B cell (primary cell): Measurements from ENCODE around the gene PDGFRA. TPM values are rescaled to one million over a fixed set of nuclear protein-coding genes. Genes with fewer than 3 reads are reported as not detected.

Source experiments
- ATAC-seq: fragments of 200-7000 bp; cut with Tn5 transposase; one replicate; pipeline ENCODE4 v1.10.0; 2021; ENCODE audit warnings: low read depth, mild to moderate bottlenecking, moderate number of reproducible peaks, moderate library complexity
- CTCF ChIA-PET: fragments of 350-600 bp; sonication (Branson Sonifier 250); formaldehyde crosslinking; loops from one replicate; lab custom pipeline; 2021; ENCODE audit warnings: antibody characterized with exemption, inconsistent platforms; lab: Charles Lee
- POLR2A ChIA-PET: fragments of 350-600 bp; sonication (Branson Sonifier 250); formaldehyde crosslinking; loops from one replicate; lab custom pipeline; 2021; ENCODE audit warnings: antibody characterized with exemption; lab: Charles Lee
- DNase-seq: peaks from one replicate; pipeline ENCODE4 v3.0.0; 2013
- H2AFZ ChIP-seq: 2 replicates; pipeline ENCODE4 v1.6.1; 2012; ENCODE audit warnings: mild to moderate bottlenecking, low read depth, low read length; ENCODE audit not compliant: insufficient read depth, poor library complexity, severe bottlenecking
- H3K27ac ChIP-seq, 2 donors: 1 replicate in 1 of 2; 2 replicates in 1 of 2; pipeline ENCODE4 v1.5.1; 2012 to 2013; ENCODE audit warnings: low read length in 2 of 2, mild to moderate bottlenecking in 2 of 2, moderate library complexity in 1 of 2
- H3K27me3 ChIP-seq, 4 experiments: fragments of 200-600 bp in 1 of 4; sonication (generic) in 1 of 4; replicated peaks in 1 of 4; 1 replicate in 2 of 4; 2 replicates in 2 of 4; pipeline versions ENCODE4 v1.6.1 to v1.7.0; 2013 to 2016; ENCODE audit warnings: low read length in 3 of 4, mild to moderate bottlenecking in 2 of 4, mixed read lengths in 1 of 4, moderate library complexity in 1 of 4; ENCODE audit not compliant: insufficient read depth in 4 of 4, control insufficient read depth in 3 of 4; ENCODE audit errors: control extremely low read depth in 1 of 4
- H3K36me3 ChIP-seq, 2 experiments: replicated peaks in 1 of 2; 1 replicate in 1 of 2; 2 replicates in 1 of 2; pipeline versions ENCODE4 v1.6.1 to v1.7.1; 2013; ENCODE audit warnings: low read length in 1 of 2; ENCODE audit not compliant: insufficient read depth in 2 of 2, control insufficient read depth in 1 of 2; ENCODE audit errors: control extremely low read depth in 1 of 2, extremely low read depth in 1 of 2
- H3K4me1 ChIP-seq, 2 donors: fragments of 200-600 bp in 1 of 2; sonication (generic) in 1 of 2; 1 replicate in 1 of 2; 2 replicates in 1 of 2; pipeline versions ENCODE4 v1.5.1 to v1.6.1; 2013 to 2017; ENCODE audit warnings: low read length in 2 of 2; ENCODE audit not compliant: control insufficient read depth in 2 of 2, insufficient read depth in 2 of 2
- H3K4me2 ChIP-seq: replicated peaks from 2 replicates; pipeline ENCODE3; 2012; ENCODE audit warnings: mild to moderate bottlenecking, low read depth, low read length; ENCODE audit not compliant: poor library complexity, severe bottlenecking
- H3K4me3 ChIP-seq, 5 experiments: fragments of 200-600 bp in 1 of 5; sonication (generic) in 1 of 5; 1 replicate in 3 of 5; 2 replicates in 2 of 5; pipeline versions ENCODE4 v1.5.1 to v1.7.0; 2011 to 2016; ENCODE audit warnings: low read length in 4 of 5, mild to moderate bottlenecking in 4 of 5, low read depth in 2 of 5, control low read depth in 1 of 5, moderate library complexity in 1 of 5; ENCODE audit not compliant: insufficient read depth in 1 of 5; ENCODE audit errors: control extremely low read depth in 1 of 5, extremely low read depth in 1 of 5
- H3K79me2 ChIP-seq: fragments of 200-600 bp; sonication (generic); one replicate; pipeline ENCODE4 v1.6.0; 2016; ENCODE audit warnings: low read length; ENCODE audit not compliant: control insufficient read depth, insufficient read depth
- H3K9ac ChIP-seq: fragments of 200-600 bp; sonication (generic); 2 replicates; pipeline ENCODE4 v1.6.1; 2017; ENCODE audit warnings: mild to moderate bottlenecking, low read length, moderate library complexity
- H3K9me3 ChIP-seq, 3 donors: one replicate each; pipeline versions ENCODE4 v1.6.1 to v1.7.1; 2013; ENCODE audit warnings: low read length in 2 of 3; ENCODE audit not compliant: control insufficient read depth in 2 of 3, insufficient read depth in 1 of 3; ENCODE audit errors: control extremely low read depth in 1 of 3
- H4K20me1 ChIP-seq: 2 replicates; pipeline ENCODE4 v1.6.0; 2012; ENCODE audit warnings: mild to moderate bottlenecking, low read length; ENCODE audit not compliant: insufficient read depth, control insufficient read depth, poor library complexity, severe bottlenecking
- H3K27ac Mint-ChIP-seq: one replicate; pipeline ENCODE4 v1.8.0; 2021; ENCODE audit warnings: mixed read lengths
- H3K27me3 Mint-ChIP-seq: one replicate; pipeline ENCODE4 v1.8.0; 2021; ENCODE audit warnings: mixed read lengths
- H3K4me1 Mint-ChIP-seq: one replicate; pipeline ENCODE4 v1.8.0; 2021; ENCODE audit warnings: mixed read lengths
- H3K4me3 Mint-ChIP-seq: one replicate; pipeline ENCODE4 v1.8.0; 2021; ENCODE audit warnings: mixed read lengths
- H3K9me3 Mint-ChIP-seq: one replicate; pipeline ENCODE4 v1.8.0; 2022; ENCODE audit warnings: mixed read lengths; ENCODE audit not compliant: insufficient read depth
- EZH2 ChIP-seq: IDR thresholded peaks from 2 replicates; pipeline ENCODE4 v1.6.1; 2012; ENCODE audit warnings: borderline replicate concordance, low read depth, mild to moderate bottlenecking, moderate library complexity, low read length; ENCODE audit not compliant: insufficient read depth, poor library complexity, severe bottlenecking
- WGBS: methylation state at CpG from one replicate; pipeline ENCODE4 v1.1.5; 2013; ENCODE audit warnings: missing lambda C conversion rate; ENCODE audit not compliant: insufficient coverage; 5-methylcytosine and 5-hydroxymethylcytosine counted together
- intact Hi-C: fragments of 100-400 bp; cut with micrococcal nuclease; formaldehyde crosslinking; loops from one replicate; pipeline ENCODE4 v1.10.0; 2022
- polyA plus RNA-seq: library from polyadenylated mRNA; depleted of rRNA; stranded (reverse); fragments of >200 nt; gene quantifications from 2 replicates; pipeline ENCODE4 v1.2.3, GENCODE V29; 2012
- total RNA-seq, 2 donors: library from RNA; stranded (reverse); fragments of 120-200 nt in 1 of 2; gene quantifications; 1 replicate in 1 of 2; 2 replicates in 1 of 2; pipeline versions ENCODE4 v1.2.3 to v1.2.4, GENCODE V29; 2013 to 2022
- TF ChIP-seq, protein P1 (sequence below): fragments of 200-600 bp; IDR thresholded peaks from one replicate; pipeline ENCODE4 v1.8.0; 2022; ENCODE audit warnings: antibody characterized with exemption, mild to moderate bottlenecking

Gene PDGFRA
- total and polyA plus RNA-seq, 2 donors (not counting 1 experiment from before 2014, with no cell fraction given), result not detected

DNA sequence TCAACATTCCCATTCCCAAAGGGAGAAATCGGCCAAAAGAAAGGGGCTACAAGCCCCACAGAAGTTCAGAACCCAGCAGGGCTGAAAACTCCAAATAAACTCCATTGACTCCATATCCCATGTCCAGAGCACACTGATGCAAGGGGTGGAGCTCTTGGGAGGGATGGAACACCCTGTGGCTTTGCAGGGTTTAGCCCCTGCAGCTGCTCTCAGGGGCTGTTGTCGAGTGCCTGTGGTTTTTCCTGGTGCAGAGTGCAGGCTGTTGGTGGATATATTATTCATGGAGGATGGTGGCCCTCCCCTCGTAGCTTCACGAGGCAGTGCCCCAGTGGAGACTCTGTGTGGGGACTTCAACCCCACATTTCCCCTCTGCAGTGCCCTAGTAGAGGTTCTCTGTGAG lies 53.7 kb downstream of the PDGFRA start:
- Histone ChIP-seq H3K79me2 (no peaks in the 10 kb centered on the region), H3K4me3 (no peak overlapping the region), H3K27ac (no peak overlapping the region), H3K9ac (no peak overlapping the region), H3K4me1 (no peaks in the 10 kb centered on the region), H3K36me3 (no peaks in the 10 kb centered on the region), H4K20me1 (no peaks in the 10 kb centered on the region), H3K9me3 (peaks cover 0 to 15% (median 8%) of the 10 kb centered on the region in 3 donors), H3K4me2 (no peak overlapping the region), H2AFZ (no peak overlapping the region), H3K27me3 (peaks cover 0 to under 1% (median 0%) of the 10 kb centered on the region in 4 experiments)
- Mint-ChIP-seq H3K4me1 (no peaks in the 10 kb centered on the region), H3K27me3 (peaks cover under 1% of the 10 kb centered on the region), H3K9me3 (peaks cover 7% of the 10 kb centered on the region), H3K27ac (no peak overlapping the region), H3K4me3 (no peak overlapping the region)
- DNase-seq, result no peak
- CTCF ChIA-PET, result no interaction called here
- TF ChIP-seq, protein P1, sequence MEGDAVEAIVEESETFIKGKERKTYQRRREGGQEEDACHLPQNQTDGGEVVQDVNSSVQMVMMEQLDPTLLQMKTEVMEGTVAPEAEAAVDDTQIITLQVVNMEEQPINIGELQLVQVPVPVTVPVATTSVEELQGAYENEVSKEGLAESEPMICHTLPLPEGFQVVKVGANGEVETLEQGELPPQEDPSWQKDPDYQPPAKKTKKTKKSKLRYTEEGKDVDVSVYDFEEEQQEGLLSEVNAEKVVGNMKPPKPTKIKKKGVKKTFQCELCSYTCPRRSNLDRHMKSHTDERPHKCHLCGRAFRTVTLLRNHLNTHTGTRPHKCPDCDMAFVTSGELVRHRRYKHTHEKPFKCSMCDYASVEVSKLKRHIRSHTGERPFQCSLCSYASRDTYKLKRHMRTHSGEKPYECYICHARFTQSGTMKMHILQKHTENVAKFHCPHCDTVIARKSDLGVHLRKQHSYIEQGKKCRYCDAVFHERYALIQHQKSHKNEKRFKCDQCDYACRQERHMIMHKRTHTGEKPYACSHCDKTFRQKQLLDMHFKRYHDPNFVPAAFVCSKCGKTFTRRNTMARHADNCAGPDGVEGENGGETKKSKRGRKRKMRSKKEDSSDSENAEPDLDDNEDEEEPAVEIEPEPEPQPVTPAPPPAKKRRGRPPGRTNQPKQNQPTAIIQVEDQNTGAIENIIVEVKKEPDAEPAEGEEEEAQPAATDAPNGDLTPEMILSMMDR, result no peak
- no peak for TF ChIP-seq EZH2
- intact Hi-C loops, result no loop called here
- 57% methylated on average over 1 of the region's 4 CpGs for WGBS
- POLR2A ChIA-PET, result no interaction called here
- no peak for ATAC-seq

DNA sequence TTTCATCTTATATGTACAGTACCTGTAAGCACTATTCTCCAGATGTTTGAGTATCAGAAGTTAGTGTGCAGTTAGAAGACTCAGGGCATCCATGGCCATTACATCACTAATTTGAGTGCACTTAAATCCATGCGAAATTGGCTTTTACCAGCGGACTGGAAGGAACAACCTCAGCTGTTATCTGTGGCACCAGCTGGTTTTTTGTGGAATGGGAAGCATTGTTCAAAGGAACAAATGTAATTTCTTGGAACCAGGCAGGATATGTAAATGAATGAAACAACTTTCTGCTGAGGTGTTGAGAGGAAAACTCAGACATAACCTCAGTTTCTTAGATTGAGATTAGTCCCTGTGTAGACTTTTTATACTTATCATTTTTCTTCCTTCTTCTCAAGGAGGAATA lies 60.2 kb downstream of the PDGFRA start:
- no peaks in the 10 kb centered on the region for H3K4me1 Mint-ChIP-seq
- CTCF ChIA-PET, result no interaction called here
- TF ChIP-seq EZH2, result no peak
- TF ChIP-seq, protein P1, result no peak
- ATAC-seq, result no peak
- Histone ChIP-seq H3K4me2 (no peak overlapping the region), H3K9me3 (peaks cover 0 to 4% (median 0%) of the 10 kb centered on the region in 3 donors), H3K79me2 (no peaks in the 10 kb centered on the region), H3K27me3 (peaks cover 0 to 3% (median 0%) of the 10 kb centered on the region in 4 experiments), H2AFZ (no peak overlapping the region), H3K36me3 (no peaks in the 10 kb centered on the region), H3K4me1 (no peaks in the 10 kb centered on the region), H3K9ac (no peak overlapping the region), H4K20me1 (no peaks in the 10 kb centered on the region), H3K4me3 (no peak overlapping the region), H3K27ac (no peak overlapping the region)
- no peak overlapping the region for H3K27ac Mint-ChIP-seq
- H3K27me3 Mint-ChIP-seq, result peaks cover 27% of the 10 kb centered on the region
- intact Hi-C loops, result no loop called here
- no CpG with 5 or more reads among the region's 2 CpGs for WGBS
- no peak overlapping the region for H3K4me3 Mint-ChIP-seq
- POLR2A ChIA-PET, result no interaction called here
- no peak for DNase-seq
- peaks cover 10% of the 10 kb centered on the region for H3K9me3 Mint-ChIP-seq
